ENCODE measurements around the gene NFATC1. TPM values are rescaled to one million over a fixed set of nuclear protein-coding genes. Genes with fewer than 3 reads are reported as not detected.
"Not testable (repeated sequence)": the region's sequence is repeated elsewhere in the genome, so short reads cannot be mapped to it uniquely, and the experiment has no call there.

Gene NFATC1
- polyA plus RNA-seq, 1 donor: 12.8 TPM

DNA sequence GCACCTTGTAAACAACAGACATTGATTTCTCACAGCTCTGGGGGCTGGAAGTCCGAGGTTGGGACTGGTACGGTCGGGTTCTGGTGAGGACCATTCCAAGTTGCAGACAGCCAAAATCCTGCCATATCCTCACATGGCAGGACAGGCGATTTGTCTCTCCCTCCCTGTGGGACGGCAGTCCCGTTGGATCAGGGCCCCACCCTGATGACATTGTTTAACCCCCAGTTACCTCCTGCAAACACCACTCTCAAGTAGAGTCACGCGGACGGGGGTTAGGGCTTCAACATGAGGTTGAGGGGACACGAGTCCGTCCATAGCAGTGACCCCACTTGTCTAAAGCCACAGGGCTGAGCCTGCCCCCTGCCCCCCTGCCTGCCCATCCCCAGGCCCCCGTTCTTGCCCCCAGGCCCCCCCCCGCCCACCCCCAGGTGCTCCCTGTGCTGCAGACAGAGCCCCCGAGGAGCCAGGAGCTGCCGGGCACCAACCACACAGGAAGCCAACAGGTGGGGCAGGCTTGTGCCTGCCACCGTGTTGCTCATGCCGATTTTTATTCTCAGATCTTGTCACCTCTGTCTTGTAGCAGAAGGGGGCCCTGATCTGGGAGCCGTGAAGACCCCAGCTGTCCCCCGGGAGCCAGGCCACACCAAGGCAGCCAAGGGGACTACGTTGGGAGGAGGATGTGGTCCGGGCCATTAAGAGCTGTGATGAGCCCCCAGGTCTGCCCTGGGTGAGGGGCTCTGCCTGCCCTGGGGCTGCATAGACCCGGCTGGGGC lies 82.2 kb downstream of the NFATC1 start:
- DNase-seq: no peak

GRCh38 chr18:79478484-79479115 lies 82.9 kb downstream of the NFATC1 start:
- no peak for DNase-seq

GRCh38 chr18:79479116-79479760 lies 83.5 kb downstream of the NFATC1 start:
- DNase-seq: no peak

GRCh38 chr18:79479761-79480161 lies 84.0 kb downstream of the NFATC1 start:
- DNase-seq: no peak

- DNase-seq: no peak
These were observed 84.7 kb downstream of the NFATC1 start for GRCh38 chr18:79480171-79481045.

DNA sequence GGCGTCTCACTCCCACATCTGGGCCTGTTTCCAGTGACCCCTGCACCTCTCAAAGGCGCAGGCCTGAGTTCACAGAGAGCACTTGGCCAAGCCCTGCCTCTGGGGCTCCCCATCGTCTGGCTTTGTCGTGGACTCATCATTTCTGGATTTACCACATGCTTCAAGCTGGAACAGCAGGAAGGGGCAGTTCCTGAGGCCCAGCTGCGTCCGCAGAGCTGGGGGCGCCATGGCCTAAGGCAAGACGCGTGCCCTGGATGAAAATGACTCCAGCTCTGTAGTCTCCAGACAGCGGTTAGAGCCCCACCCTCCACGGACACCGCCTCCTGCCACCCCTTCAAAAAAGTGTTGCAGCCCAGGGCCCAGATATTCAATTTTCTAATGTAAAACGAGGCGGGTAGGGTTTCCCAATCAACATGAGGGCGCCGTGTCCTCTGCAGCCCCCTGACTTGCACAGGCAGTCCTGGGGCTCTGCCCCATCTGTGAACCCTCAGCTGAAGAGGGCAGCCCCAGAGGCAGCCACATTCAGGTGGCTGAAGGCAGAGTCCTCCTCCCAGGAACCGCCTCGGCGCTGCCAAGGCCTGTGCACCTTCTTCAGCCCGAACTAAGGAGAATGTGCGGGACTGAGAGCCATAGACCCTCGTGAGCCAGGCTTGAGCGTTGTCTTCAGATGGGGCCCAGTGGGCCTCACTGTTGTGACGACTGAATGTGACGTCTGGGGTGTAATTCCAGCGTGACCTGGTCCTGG lies 85.5 kb downstream of the NFATC1 start:
- no peak for DNase-seq

DNA sequence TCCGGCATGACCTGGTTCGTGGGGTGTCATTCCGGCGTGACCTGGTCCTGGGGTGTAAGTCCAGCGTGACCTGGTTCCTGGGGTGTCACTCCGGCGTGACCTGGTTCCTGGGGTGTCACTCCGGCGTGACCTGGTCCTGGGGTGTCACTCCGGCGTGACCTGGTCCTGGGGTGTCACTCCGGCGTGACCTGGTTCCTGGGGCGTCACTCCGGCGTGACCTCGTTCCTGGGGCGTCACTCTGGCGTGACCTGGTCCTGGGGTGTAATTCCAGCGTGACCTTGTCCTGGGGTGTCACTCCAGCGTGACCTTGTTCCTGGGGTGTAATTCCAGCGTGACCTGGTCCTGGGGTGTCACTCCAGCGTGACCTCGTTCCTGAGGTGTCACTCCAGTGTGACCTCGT lies 87.7 kb downstream of the NFATC1 start:
- not testable (repeated sequence) for DNase-seq

DNA sequence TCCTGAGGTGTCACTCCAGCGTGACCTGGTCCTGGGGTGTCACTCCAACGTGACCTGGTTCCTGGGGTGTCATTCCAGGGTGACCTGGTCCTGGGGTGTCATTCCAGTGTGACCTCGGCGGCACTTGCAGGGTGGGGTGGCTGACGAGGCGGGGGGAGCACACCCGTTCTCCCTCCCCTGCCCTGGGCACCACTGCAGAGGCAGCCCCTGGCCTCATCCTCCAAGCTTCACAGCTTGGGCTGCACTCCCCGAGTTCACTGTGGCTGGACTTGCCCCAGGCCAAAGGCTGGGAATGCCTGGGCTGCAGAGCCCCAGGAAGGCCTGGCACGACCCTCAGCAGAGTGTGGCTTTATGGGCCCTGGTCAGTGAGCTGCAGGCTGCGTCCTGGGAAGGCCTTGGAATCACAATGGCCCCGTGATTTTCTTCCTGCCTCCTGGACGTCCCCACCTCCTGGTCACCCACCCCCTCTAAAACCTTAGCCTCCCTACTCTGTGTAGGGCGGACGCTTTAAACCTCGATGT lies 88.3 kb downstream of the NFATC1 start:
- DNase-seq: no peak

DNA sequence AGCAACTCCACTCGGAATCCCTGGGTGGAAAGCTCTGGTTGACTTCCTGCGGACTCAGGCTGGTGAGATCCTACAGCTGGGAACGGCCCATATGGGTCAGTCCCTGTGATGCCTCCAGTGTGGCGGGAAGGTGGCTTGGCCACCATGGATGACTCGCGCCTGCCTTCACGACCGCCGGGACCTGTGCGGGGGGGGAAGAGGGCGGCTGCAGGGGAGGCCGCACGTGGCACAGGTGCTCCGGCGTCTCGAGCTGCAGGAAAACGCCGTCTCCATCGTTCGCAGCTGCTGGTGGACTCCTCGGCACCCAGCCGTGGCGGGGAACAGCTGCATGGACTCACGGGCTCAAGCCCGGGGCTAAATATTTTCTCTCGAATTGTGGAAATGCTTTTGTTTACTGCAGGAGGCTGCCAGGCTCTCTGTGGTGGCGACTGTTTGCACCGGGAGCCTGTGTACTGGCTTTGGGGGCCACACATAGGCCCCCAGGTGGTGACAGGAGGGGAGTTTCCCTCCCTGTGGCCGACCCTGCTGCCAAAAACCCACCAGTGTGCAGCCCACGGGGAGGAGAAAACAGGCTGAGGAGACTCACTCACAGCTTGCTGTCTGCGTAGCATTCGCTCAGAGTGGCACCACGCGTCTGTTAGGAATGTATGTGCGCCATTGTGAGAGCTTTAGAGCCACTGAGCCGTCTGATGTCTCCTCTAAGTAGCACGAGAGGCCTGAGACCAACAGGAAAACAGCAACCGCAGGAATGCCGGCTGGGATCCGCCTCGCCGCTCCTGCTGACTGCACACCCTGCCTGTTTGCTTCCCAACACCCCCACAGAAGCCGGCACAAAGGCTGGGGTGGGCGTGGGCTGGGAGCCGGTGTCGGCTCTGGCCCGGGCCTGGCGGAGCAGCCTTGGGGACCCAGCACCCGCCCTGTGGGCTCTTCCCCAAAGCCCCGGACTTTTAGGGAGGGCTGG lies 89.2 kb downstream of the NFATC1 start:
- no peak for DNase-seq

GRCh38 chr18:79485788-79486355 lies 90.1 kb downstream of the NFATC1 start:
- DNase-seq: no peak

GRCh38 chr18:79486356-79487182 lies 90.8 kb downstream of the NFATC1 start:
- DNase-seq: no peak

GRCh38 chr18:79487183-79487800 lies 91.6 kb downstream of the NFATC1 start:
- no peak for DNase-seq

DNA sequence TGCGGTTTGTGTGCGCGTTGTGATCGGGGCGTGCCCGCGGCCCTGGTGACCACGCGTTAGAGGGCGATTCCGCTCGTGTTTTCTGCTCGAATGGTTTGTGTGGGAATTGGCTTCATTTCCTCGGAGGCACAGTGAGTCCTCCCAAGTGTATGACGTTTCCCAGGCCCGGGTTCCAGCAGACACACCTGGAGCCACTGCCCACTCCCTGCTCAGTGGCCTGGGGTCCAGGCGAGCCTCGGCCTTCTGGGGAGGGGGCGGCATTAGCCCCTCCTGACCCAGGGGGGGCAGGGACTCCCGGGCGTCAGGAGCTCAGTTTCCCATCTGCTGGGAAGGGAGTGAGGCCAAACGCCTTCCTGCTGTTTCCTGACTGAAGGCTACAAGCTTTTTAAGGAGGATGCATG lies 92.1 kb downstream of the NFATC1 start:
- no peak for DNase-seq

DNA sequence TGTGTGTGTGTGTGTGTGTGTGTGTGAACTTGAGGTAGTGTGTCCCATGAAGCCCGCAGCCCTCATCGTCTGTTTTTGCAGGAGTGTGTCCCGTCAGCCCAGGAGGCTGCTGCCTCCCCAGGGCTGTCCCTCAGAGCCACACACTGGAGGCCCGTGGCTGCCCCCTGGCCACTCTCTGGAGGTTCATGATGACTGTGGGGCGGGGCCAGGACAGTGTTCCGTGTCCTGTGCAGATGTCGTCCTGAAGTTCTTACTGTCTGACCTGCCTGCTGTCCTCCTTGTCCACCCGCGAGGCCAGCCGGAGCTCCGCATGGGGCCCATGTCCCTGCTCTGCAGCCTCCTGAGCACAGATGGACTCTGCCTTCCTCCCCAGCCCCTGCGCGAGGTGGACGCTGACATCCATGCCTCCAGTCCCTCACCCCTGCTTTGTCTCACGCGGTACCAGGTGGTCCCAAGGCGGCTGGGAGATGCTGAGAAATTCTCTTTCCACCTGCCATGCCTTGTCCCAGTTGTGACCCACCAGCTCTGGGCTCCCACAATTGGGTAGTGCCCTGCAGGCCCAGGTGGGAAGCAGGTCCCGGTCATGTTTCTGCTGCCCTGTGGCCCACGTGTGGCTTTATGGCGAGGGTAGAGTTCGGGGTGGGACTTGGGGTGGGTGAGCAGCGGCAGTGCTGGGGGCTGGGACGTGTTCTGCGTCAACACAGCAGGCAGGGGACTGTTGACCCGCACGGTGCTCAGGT lies 92.8 kb downstream of the NFATC1 start:
- DNase-seq: no peak

DNA sequence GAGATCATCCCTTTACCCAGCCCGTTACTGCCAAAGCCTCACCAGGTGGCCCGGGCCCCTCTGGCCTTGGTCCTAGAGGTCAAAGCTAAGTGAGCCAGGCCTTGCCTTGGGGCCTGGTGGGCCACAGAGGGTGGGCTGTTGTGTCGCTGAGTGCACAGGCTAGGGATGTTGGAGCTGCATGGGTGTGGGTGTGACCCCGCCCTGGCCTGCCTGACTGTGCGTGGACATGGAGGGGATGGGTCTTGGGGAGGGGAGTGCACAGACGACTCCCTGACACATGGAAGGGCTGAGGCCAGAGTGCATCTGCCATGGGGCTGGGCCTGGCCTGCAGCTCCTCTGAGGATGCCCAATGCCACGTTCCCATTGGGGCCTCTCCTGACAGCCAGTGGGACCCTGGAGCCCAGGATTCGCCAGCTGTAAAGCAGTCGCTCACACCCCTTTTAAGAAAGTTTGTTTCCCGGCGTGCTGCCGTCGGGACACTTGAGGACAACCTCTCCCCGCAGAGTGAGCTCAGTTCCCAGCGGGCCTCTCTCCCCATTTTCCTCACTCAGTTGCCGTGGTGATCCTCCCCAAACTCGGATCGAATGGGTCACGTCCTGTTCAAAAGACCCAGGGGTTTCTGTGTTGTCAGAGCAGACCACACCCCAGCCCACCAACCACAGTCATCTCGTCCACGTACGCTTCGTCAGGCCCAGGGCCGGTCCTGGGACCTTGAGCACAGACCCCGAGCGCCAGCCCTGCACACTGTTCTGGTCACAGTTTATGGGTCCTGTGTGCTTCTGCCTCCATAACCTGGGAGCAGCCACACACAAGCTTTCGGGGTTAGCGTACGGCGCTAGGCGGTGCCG lies 93.5 kb downstream of the NFATC1 start:
- no peak for DNase-seq

- no peak for DNase-seq
These were observed 94.3 kb downstream of the NFATC1 start for GRCh38 chr18:79489899-79490625.

Measured in hindlimb muscle (tissue), 1 donor.